ENCODE results near the gene SLC38A8.

The SLC38A8 gene

GRCh38 chr16:83969771-83970429 is 72.7 kb downstream of the SLC38A8 start:
- DNase-seq (ENCODE audit: low spot score) = no peak

DNA sequence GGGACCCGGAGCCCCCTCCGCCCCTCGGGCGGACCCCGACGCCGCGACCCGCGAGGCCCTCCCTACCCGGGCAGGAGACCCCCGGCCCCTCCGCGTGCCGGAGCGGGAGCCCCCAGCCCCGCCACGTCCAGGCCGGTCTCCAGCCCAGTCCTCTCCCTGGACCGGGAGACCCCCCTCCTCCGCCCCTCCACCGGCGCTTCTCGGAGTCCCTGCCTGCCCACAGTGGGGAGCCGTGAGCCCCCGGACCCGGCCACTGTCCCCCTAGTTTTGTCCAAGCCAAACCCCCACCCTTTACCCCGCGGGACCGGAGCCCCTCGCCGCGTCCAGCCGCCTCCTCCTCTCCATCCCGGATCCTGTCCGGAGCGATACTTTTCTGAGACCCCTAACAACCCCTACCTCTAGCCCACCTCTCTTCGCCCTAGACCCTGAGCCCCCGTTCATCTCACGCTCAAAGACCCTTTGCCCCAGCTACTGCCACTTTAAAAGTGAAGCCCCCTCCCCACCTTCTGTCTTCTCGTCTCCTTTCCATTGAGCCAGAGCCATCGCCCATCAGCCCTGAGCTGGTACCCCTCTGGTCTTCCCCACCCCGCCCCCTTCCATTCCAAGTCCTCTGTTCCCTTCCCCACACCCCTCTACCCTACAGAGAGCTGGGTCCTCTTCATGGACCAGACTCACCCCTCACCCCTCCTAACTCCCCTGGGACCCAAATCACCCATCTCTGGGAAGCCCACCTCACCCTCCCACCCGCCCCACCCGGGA is 73.5 kb downstream of the SLC38A8 start:
- DNase-seq (ENCODE audit: low spot score) = no peak

DNA sequence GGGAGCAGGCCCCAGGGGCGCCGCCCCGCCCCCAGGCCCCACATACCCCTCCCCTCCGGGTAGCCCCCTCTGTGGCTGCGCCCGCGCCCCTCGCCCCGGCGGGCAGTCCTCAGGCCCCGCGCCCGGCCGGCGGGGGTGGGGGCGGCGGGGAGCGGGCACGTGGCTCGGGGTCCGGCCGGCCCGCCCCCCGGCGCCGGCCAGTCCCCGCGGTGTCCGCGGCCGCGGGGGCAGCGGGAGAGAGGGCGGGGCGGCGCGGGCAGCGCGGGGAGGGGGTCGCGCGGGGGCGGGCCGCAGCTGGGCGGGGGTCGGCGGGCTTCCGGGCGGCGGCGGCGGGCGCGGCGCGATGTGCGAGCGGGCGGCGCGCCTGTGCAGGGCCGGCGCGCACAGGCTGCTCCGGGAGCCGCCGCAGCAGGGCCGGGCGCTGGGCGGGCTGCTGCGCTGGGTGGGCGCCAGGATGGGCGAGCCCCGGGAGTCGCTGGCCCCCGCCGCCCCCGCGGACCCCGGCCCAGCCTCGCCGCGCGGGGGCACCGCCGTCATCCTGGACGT is 74.2 kb downstream of the SLC38A8 start:
- DNase-seq (ENCODE audit: low spot score) = no peak

GRCh38 chr16:83967838-83968305 is 74.7 kb downstream of the SLC38A8 start, which contains the start of gene NECAB2:
TSS of gene NECAB2 (plus strand) at chr16:83968244. CDS start at chr16:83968649, 405 bp downstream.
- peak; percentile 29 for DNase-seq (ENCODE audit: low spot score)

DNA sequence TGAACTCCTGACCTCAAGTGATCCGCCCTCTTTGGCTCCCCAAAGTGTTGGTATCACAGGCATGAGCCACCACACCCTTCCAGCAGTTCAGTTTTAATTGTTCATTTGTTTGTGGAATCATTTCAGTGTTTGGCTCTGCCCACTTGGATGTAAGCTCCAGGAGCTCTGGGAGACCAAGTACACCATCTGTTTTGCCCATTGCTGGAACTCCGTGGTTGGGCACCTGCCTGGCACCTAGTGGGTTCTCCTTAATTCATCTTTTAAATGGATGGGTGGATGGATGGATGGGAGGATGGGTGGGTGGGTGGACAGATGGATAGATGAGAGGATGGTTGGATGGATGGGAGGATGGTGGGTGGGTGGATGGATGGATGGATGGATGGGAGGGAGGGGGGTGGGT is 75.5 kb downstream of the SLC38A8 start:
- peak; percentile 59 for DNase-seq (ENCODE audit: low spot score)

GRCh38 chr16:83966153-83966696 is 76.4 kb downstream of the SLC38A8 start:
- DNase-seq (ENCODE audit: low spot score) = no peak

DNA sequence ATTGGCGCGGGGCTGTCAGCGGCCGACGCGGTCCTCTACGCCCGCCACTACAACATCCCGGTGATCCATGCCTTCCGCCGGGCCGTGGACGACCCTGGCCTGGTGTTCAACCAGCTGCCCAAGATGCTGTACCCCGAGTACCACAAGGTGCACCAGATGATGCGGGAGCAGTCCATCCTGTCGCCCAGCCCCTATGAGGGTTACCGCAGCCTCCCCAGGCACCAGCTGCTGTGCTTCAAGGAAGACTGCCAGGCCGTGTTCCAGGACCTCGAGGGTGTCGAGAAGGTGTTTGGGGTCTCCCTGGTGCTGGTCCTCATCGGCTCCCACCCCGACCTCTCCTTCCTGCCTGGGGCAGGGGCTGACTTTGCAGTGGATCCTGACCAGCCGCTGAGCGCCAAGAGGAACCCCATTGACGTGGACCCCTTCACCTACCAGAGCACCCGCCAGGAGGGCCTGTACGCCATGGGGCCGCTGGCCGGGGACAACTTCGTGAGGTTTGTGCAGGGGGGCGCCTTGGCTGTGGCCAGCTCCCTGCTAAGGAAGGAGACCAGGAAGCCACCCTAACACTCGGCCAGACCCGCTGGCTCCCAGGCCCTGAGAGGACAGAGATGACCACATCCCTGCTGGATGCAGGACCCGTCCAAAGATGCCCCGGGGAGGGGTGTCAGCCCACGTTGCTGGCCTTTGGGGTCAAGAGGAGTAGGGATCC is 77.0 kb downstream of the SLC38A8 start:
- DNase-seq (ENCODE audit: low spot score) = no peak

- DNase-seq (ENCODE audit: low spot score) = no peak
These were observed 77.7 kb downstream of the SLC38A8 start for GRCh38 chr16:83964684-83965443.

DNA sequence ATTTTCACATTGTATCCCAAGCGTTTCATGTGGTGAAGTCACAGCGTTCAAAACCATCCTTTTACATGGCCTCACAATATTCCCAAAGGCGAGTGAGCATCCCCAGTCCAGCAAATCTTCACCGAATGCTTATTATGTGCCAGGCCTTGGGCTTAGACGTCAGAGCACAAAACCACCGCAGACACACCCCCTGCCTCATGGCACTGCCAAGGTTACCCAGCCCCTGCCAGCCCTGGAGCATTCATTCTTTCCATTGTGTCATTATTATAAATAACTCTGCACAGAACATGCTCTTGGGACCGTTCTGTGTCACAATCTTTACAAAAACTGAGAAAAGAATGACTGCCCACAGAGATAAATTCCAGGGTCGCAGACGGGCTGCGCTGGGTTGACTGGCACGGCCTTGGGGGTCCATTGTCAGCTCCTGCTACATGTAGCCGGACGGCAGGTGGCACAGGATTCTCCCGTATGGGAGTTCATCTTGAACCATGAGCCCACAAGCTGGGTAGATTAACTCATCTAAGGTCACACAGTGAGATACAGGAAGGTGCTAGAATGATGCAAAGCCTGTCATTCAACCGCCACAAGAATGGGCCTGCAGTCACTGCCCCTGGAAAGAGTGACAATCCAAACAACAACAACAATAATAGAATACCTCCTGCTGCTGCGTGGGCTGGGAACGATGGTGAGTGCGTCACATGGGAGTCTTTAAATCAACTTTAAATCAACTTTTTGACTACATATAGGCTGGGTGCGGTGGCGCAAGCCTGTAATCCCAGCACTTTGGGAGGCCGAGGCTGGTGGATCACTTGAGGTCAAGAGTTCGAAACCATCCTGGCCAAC is 79.1 kb downstream of the SLC38A8 start:
- DNase-seq (ENCODE audit: low spot score) = no peak

GRCh38 chr16:83961591-83961990 is 81.0 kb downstream of the SLC38A8 start:
- DNase-seq (ENCODE audit: low spot score) = no peak

DNA sequence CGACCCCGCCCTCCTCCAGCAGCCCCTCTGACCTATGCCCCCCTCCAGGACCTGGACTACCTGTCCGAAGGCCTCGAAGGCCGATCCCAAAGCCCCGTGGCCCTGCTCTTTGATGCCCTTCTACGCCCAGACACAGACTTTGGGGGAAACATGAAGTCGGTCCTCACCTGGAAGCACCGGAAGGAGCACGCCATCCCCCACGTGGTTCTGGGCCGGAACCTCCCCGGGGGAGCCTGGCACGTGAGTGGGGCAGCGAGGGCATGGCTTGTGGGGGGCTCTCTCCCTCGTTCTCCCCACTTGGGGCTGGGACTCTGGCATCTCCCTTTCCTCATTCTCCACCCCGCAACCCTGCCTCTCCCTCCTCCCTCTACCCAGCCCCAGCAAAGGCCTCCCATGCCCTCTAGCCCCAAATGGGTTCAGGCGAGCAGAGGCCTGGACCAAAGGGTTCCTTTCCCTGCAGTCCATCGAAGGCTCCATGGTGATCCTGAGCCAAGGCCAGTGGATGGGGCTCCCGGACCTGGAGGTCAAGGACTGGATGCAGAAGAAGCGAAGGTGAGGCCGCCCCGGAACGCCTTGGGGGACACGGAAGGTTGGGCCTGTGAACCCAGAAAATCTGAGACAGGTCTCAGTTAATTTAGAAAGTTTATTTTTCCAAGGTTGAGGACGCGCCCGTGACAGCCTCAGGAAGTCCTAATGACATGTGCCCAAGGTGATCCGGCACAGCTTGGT is 81.9 kb downstream of the SLC38A8 start:
- no peak for DNase-seq (ENCODE audit: low spot score)
